ENCODE measurements around the gene ALK. TPM values are rescaled to one million over a fixed set of nuclear protein-coding genes. Genes with fewer than 3 reads are reported as not detected.

Gene ALK
- polyA plus RNA-seq, 3 donors = not detected

DNA sequence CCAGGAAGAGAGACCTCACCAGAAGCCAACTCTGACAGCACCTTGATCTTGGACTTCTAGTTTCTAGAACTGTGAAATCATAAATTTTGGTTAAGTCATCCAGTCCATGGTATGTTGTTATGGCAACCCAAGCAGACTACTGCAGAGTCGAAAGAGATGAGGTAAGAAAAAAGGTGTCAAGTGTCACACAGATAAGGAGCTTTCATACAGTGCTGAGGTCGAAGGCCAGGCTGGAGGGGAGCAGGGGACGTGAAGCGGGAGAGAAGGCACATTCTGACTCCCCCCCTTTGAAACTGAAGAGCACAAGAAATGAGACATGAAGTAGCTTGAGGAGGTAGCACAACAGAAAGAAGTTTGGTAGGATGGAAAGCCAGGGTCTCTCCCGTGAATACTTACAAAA is 110.4 kb downstream of the ALK start:
- intact Hi-C loops (cut with micrococcal nuclease) = no loop called here
- TF ChIP-seq, protein P1, sequence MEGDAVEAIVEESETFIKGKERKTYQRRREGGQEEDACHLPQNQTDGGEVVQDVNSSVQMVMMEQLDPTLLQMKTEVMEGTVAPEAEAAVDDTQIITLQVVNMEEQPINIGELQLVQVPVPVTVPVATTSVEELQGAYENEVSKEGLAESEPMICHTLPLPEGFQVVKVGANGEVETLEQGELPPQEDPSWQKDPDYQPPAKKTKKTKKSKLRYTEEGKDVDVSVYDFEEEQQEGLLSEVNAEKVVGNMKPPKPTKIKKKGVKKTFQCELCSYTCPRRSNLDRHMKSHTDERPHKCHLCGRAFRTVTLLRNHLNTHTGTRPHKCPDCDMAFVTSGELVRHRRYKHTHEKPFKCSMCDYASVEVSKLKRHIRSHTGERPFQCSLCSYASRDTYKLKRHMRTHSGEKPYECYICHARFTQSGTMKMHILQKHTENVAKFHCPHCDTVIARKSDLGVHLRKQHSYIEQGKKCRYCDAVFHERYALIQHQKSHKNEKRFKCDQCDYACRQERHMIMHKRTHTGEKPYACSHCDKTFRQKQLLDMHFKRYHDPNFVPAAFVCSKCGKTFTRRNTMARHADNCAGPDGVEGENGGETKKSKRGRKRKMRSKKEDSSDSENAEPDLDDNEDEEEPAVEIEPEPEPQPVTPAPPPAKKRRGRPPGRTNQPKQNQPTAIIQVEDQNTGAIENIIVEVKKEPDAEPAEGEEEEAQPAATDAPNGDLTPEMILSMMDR (IDR thresholded peaks at IDR 0.05) = no peak
- Mint-ChIP-seq H3K9me3 (peaks cover 0 to 14% (median 0%) of the 10 kb centered on the region in 7 donors), H3K4me3 (no peak overlapping the region), H3K27ac (no peak overlapping the region), H3K36me3 (no peaks in the 10 kb centered on the region), H3K27me3 (ENCODE audit: low read depth in 3 of 3) (peaks cover 0 to 3% (median 2%) of the 10 kb centered on the region in 3 donors), H3K4me1 (no peaks in the 10 kb centered on the region)
- Histone ChIP-seq H3K36me3 (replicated peaks in 1 of 2; ENCODE audit: control insufficient read depth in 1 of 2, insufficient read depth in 2 of 2, low read length in 2 of 2) (no peaks in the 10 kb centered on the region), H3K79me2 (ENCODE audit: insufficient read depth, low read length) (no peaks in the 10 kb centered on the region), H3K9ac (ENCODE audit: insufficient read depth, low read length, poor library complexity, severe bottlenecking) (no peak overlapping the region), H2AFZ (ENCODE audit: insufficient read depth, low read depth, low read length, poor library complexity, severe bottlenecking) (no peak overlapping the region), H3K4me2 (replicated peaks; ENCODE audit: extremely low read depth, low read length, poor library complexity, severe bottlenecking) (no peak overlapping the region), H3K27ac (ENCODE audit: low read depth in 1 of 2, low read length in 2 of 2) (no peak overlapping the region), H4K20me1 (ENCODE audit: insufficient read depth, low read length) (no peaks in the 10 kb centered on the region), H3K27me3 (ENCODE audit: control insufficient read depth in 2 of 2, insufficient read depth in 2 of 2, low read length in 2 of 2) (no peaks in the 10 kb centered on the region), H3K4me3 (replicated peaks in 1 of 3; ENCODE audit: low read depth in 2 of 3, low read length in 3 of 3) (no peak overlapping the region), H3K9me3 (replicated peaks in 1 of 2; ENCODE audit: control insufficient read depth in 1 of 2, insufficient read depth in 1 of 2, low read length in 2 of 2) (no peaks in the 10 kb centered on the region), H3K4me1 (ENCODE audit: control insufficient read depth in 1 of 2, insufficient read depth in 2 of 2, low read length in 2 of 2) (no peaks in the 10 kb centered on the region)
- no peak for DNase-seq
- 82% methylated on average over 1 of the region's 5 CpGs for WGBS (ENCODE audit: insufficient coverage)

- Histone ChIP-seq H2AFZ (ENCODE audit: insufficient read depth, low read depth, low read length, poor library complexity, severe bottlenecking) (no peak overlapping the region), H3K4me3 (replicated peaks in 1 of 3; ENCODE audit: low read depth in 2 of 3, low read length in 3 of 3) (no peak overlapping the region), H3K4me1 (ENCODE audit: control insufficient read depth in 1 of 2, insufficient read depth in 2 of 2, low read length in 2 of 2) (no peaks in the 10 kb centered on the region), H4K20me1 (ENCODE audit: insufficient read depth, low read length) (no peaks in the 10 kb centered on the region), H3K79me2 (ENCODE audit: insufficient read depth, low read length) (no peaks in the 10 kb centered on the region), H3K36me3 (replicated peaks in 1 of 2; ENCODE audit: control insufficient read depth in 1 of 2, insufficient read depth in 2 of 2, low read length in 2 of 2) (no peaks in the 10 kb centered on the region), H3K27me3 (ENCODE audit: control insufficient read depth in 2 of 2, insufficient read depth in 2 of 2, low read length in 2 of 2) (no peaks in the 10 kb centered on the region), H3K27ac (ENCODE audit: low read depth in 1 of 2, low read length in 2 of 2) (no peak overlapping the region), H3K9me3 (replicated peaks in 1 of 2; ENCODE audit: control insufficient read depth in 1 of 2, insufficient read depth in 1 of 2, low read length in 2 of 2) (no peaks in the 10 kb centered on the region), H3K9ac (ENCODE audit: insufficient read depth, low read length, poor library complexity, severe bottlenecking) (no peak overlapping the region), H3K4me2 (replicated peaks; ENCODE audit: extremely low read depth, low read length, poor library complexity, severe bottlenecking) (no peak overlapping the region)
- H3K9me3 Mint-ChIP-seq = peaks cover 0 to 16% (median 2%) of the 10 kb centered on the region in 7 donors
- 93% methylated on average over 2 of the region's 4 CpGs for WGBS (ENCODE audit: insufficient coverage)
- H3K27me3 Mint-ChIP-seq (ENCODE audit: low read depth in 3 of 3) = peaks cover 0 to 3% (median 2%) of the 10 kb centered on the region in 3 donors
- H3K36me3 Mint-ChIP-seq = no peaks in the 10 kb centered on the region
- no peak for DNase-seq
- TF ChIP-seq, protein P1 (IDR thresholded peaks at IDR 0.05) = no peak
- H3K4me3 Mint-ChIP-seq = no peak overlapping the region
- no peaks in the 10 kb centered on the region for H3K4me1 Mint-ChIP-seq
- intact Hi-C loops (cut with micrococcal nuclease) = no loop called here
- H3K27ac Mint-ChIP-seq = no peak overlapping the region
Observed at GRCh38 chr2:29808321-29808720, 113.1 kb downstream of the ALK start.

Data from CD14-positive monocyte (primary cell).